GM12878 (cell line): ENCODE results near the gene PDE7B. TPM values are rescaled to one million over a fixed set of nuclear protein-coding genes. Genes with fewer than 3 reads are reported as not detected.

Source experiments
- ATAC-seq: fragments of 200-7000 bp; cut with Tn5 transposase; 3 replicates; pipeline ENCODE4 v1.9.1; 2020; ENCODE audit warnings: mild to moderate bottlenecking, moderate library complexity
- BruUV-seq: library from RNA; stranded (reverse); fragments of 400-500 nt; replicated peaks from 2 replicates; lab custom pipeline; 2021; lab: Mats Ljungman, UMichigan
- CTCF ChIA-PET: fragments of 300-600 bp; sonication (Branson Sonifier 250); formaldehyde crosslinking; extraction: SDS; loops from one replicate; lab custom pipeline; 2021; ENCODE audit warnings: inconsistent platforms; lab: Yijun Ruan, JAX
- POLR2A ChIA-PET: fragments of 350-600 bp; formaldehyde crosslinking; extraction: SDS; loops from one replicate; lab custom pipeline; 2021; ENCODE audit warnings: inconsistent platforms; lab: Charles Lee
- RAD21 ChIA-PET: fragments of 300-600 bp; sonication (Branson Sonifier 250); formaldehyde crosslinking; loops from one replicate; lab custom pipeline; 2023; ENCODE audit warnings: antibody characterized with exemption; ENCODE audit not compliant: unreplicated experiment; lab: Charles Lee
- SMC1A ChIA-PET: fragments of 300-600 bp; sonication (Branson Sonifier 250); formaldehyde crosslinking; loops from one replicate; lab custom pipeline; 2023; ENCODE audit not compliant: unreplicated experiment, uncharacterized antibody; lab: Charles Lee
- DNase-seq: peaks from one replicate; pipeline ENCODE4 v3.0.0-alpha.2; 2011; ENCODE audit warnings: low read depth, low spot score
- FAIRE-seq: peaks from 3 replicates; lab custom pipeline; 2011; peaks lifted over from hg19 to GRCh38; lab: Jason Lieb, UNC
- H2AFZ ChIP-seq: 2 replicates; pipeline ENCODE4 v1.6.0; 2011; ENCODE audit warnings: low read depth, low read length, control low read depth; ENCODE audit not compliant: control insufficient read depth
- H3K27ac ChIP-seq: 2 replicates; pipeline ENCODE4 v1.5.1; 2011; ENCODE audit warnings: control low read depth; ENCODE audit not compliant: control insufficient read depth, insufficient read depth
- H3K27me3 ChIP-seq, 2 experiments: replicated peaks in 1 of 2; 2 replicates each; pipeline versions ENCODE4 v1.6.0 to v1.6.1; 2011; ENCODE audit warnings: low read length in 1 of 2; ENCODE audit not compliant: control insufficient read depth in 2 of 2, insufficient read depth in 2 of 2
- H3K36me3 ChIP-seq, 2 experiments: 2 replicates each; pipeline ENCODE4 v1.5.1; 2011; ENCODE audit warnings: low read length in 1 of 2; ENCODE audit not compliant: control insufficient read depth in 2 of 2, insufficient read depth in 2 of 2
- H3K4me1 ChIP-seq: 2 replicates; pipeline ENCODE4 v1.6.1; 2011; ENCODE audit warnings: mild to moderate bottlenecking, low read length, moderate library complexity, mixed read lengths; ENCODE audit not compliant: control insufficient read depth, insufficient read depth
- H3K4me2 ChIP-seq: 2 replicates; pipeline ENCODE4 v1.6.0; 2011; ENCODE audit warnings: control low read depth; ENCODE audit not compliant: control insufficient read depth, insufficient read depth
- H3K4me3 ChIP-seq: fragments of 200-600 bp; sonication (generic); 2 replicates; pipeline ENCODE4 v1.5.1; 2016
- H3K79me2 ChIP-seq: 2 replicates; pipeline ENCODE4 v1.6.0; 2011; ENCODE audit warnings: low read length; ENCODE audit not compliant: control insufficient read depth, insufficient read depth
- H3K9ac ChIP-seq: 2 replicates; pipeline ENCODE4 v1.8.0; 2011; ENCODE audit warnings: low read length, control low read depth, mixed read lengths; ENCODE audit not compliant: control insufficient read depth, insufficient read depth
- H3K9me3 ChIP-seq: replicated peaks from 3 replicates; pipeline ENCODE4 v1.5.1; 2011; ENCODE audit warnings: mild to moderate bottlenecking, low read length; ENCODE audit not compliant: control insufficient read depth, insufficient read depth
- H4K20me1 ChIP-seq: 2 replicates; pipeline ENCODE4 v1.6.0; 2011; ENCODE audit not compliant: control insufficient read depth, insufficient read depth
- ATF7 ChIP-seq: fragments of 450-650 bp; IDR thresholded peaks from 2 replicates; pipeline ENCODE4 v1.6.1; 2016; ENCODE audit warnings: low read depth, mild to moderate bottlenecking
- BCL11A ChIP-seq: IDR thresholded peaks from 2 replicates; pipeline ENCODE4 v1.6.1; 2011; ENCODE audit warnings: low read depth, low read length
- BMI1 ChIP-seq: fragments of 450-650 bp; IDR thresholded peaks from 2 replicates; pipeline ENCODE4 v1.6.1; 2016; ENCODE audit warnings: mild to moderate bottlenecking, moderate library complexity, borderline replicate concordance
- CREM ChIP-seq: IDR thresholded peaks from 2 replicates; pipeline ENCODE4 v1.6.1; 2014; ENCODE audit warnings: antibody characterized with exemption, low read depth
- HDGF ChIP-seq: fragments of 450-650 bp; IDR thresholded peaks from 2 replicates; pipeline ENCODE4 v1.6.1; 2016; ENCODE audit warnings: antibody characterized with exemption
- IKZF1 ChIP-seq: fragments of 450-650 bp; conservative IDR thresholded peaks from 2 replicates; pipeline ENCODE4 v1.6.1; 2017; ENCODE audit warnings: antibody characterized with exemption, mild to moderate bottlenecking
- PAX8 ChIP-seq: fragments of 450-650 bp; IDR thresholded peaks from 2 replicates; pipeline ENCODE4 v1.6.1; 2017; ENCODE audit warnings: mild to moderate bottlenecking, moderate library complexity
- STAT3 ChIP-seq: IDR thresholded peaks from 2 replicates; pipeline ENCODE4 v1.6.1; 2011; ENCODE audit warnings: low read depth, low read length, improper control_type of control experiment
- SUZ12 ChIP-seq: fragments of 200-600 bp; sonication (generic); IDR thresholded peaks from one replicate; pipeline ENCODE4 v1.6.1; 2018; ENCODE audit warnings: antibody characterized with exemption, mild to moderate bottlenecking; ENCODE audit not compliant: unreplicated experiment
- ZBTB11 ChIP-seq: fragments of 450-650 bp; formaldehyde crosslinking; IDR thresholded peaks from 2 replicates; pipeline ENCODE4 v1.5.0; 2022; ENCODE audit warnings: mild to moderate bottlenecking, missing genetic modification characterization
- ZBTB4 ChIP-seq: fragments of 450-650 bp; formaldehyde crosslinking; IDR thresholded peaks from 2 replicates; pipeline ENCODE4 v1.4.0; 2022; ENCODE audit warnings: mild to moderate bottlenecking, moderate library complexity
- ZNF217 ChIP-seq: fragments of 450-650 bp; IDR thresholded peaks from 2 replicates; pipeline ENCODE4 v1.6.1; 2017; ENCODE audit warnings: antibody characterized with exemption, mild to moderate bottlenecking
- ZNF384 ChIP-seq: IDR thresholded peaks from 2 replicates; pipeline ENCODE4 v1.6.1; 2012; ENCODE audit warnings: low read depth, mild to moderate bottlenecking, low read length, improper control_type of control experiment, borderline replicate concordance
- WGBS: methylation state at CpG from one replicate; pipeline ENCODE4 v1.1.6; 2016; ENCODE audit warnings: low lambda C conversion rate; ENCODE audit not compliant: insufficient replicate concordance, insufficient coverage; ENCODE audit errors: missing lambda C conversion rate; 5-methylcytosine and 5-hydroxymethylcytosine counted together
- in situ Hi-C: fragments of 300-500 bp; cut with MboI; formaldehyde crosslinking; loops from 9 replicates; pipeline ENCODE4 v1.14.3; 2018; ENCODE audit warnings: mixed read lengths
- intact Hi-C: fragments of 100-400 bp; cut with micrococcal nuclease; formaldehyde crosslinking; loops from one replicate; pipeline ENCODE4 v1.14.2; 2022; ENCODE audit not compliant: unreplicated experiment
- polyA plus RNA-seq, 11 experiments: library from polyadenylated mRNA; depleted of rRNA in 4 of 11; unstranded in 6 of 11; stranded (reverse) in 5 of 11; fragments of >200 nt; fragmentation: Nextera tagmentation in 4 of 11; fragmentation: Illumina TruSeq in 1 of 11; extraction: Ambion mirVana in 4 of 11; extraction: Trizol in 1 of 11; gene quantifications; 1 replicate in 1 of 11; 2 replicates in 10 of 11; pipeline versions ENCODE4 v1.2.1 to v1.2.3, GENCODE V29; 2011 to 2016; ENCODE audit warnings: inconsistent platforms in 2 of 11, missing spikeins in 2 of 11, low read depth in 1 of 11
- total RNA-seq, 4 experiments: library from RNA; depleted of rRNA in 3 of 4; stranded (reverse); fragments of >200 nt in 3 of 4; fragmentation: Illumina TruSeq in 1 of 4; extraction: Trizol in 1 of 4; gene quantifications; 2 replicates each; pipeline versions ENCODE4 v1.2.1 to v1.2.3, GENCODE V29; 2013 to 2021
- TF ChIP-seq, protein P1 (sequence below): fragments of 450-650 bp; IDR thresholded peaks from 2 replicates; pipeline ENCODE4 v1.6.1; 2016; ENCODE audit warnings: mild to moderate bottlenecking, moderate library complexity, borderline replicate concordance

PDE7B gene
- total and polyA plus RNA-seq, 10 of the 15 experiments (the other 5 are each of a cell fraction or from before 2014, with no cell fraction given): not detected

GRCh38 chr6:136039185-136039584 lies 187.7 kb downstream of the PDE7B start (continued):
- TF ChIP-seq ZBTB4: no peak

DNA sequence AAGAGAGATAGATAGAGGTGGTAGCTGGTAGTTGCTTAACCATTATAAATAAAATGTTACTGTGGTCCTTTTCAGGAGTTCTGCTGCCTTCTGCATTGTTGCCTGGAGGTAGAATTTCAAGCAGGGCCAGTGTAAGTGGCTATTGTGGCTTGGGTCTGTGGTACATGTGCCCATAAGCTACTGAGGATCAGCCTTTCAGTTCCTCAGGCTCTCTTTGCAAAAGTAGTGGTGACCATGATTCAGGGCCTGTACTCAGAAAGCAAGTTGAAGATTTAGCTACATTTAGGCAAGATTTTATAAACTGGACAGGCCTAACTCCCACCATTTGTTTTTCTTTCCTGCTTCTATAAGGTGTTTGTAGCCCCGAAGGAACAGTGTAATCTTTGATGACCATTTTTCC lies 199.0 kb downstream of the PDE7B start:
- WGBS: 0% methylated on average over 1 of the region's 1 CpG
- Histone ChIP-seq H3K27me3 (no peaks in the 10 kb centered on the region), H4K20me1 (no peaks in the 10 kb centered on the region), H3K79me2 (no peaks in the 10 kb centered on the region), H2AFZ (no peak overlapping the region), H3K4me1 (no peaks in the 10 kb centered on the region), H3K9ac (no peak overlapping the region), H3K36me3 (no peaks in the 10 kb centered on the region), H3K27ac (no peak overlapping the region), H3K9me3 (no peaks in the 10 kb centered on the region), H3K4me2 (no peak overlapping the region), H3K4me3 (no peak overlapping the region)
- POLR2A ChIA-PET: no interaction called here
- intact Hi-C loops: no loop called here
- no peak for DNase-seq
- CTCF ChIA-PET: interaction anchor here (0.6 to 0.9 kb wide), 2 partner anchors 10 to 150 kb away, joined by 3 to 6 read pairs; no protein-coding TSS in a partner anchor
- FAIRE-seq: no peak
- ATAC-seq: no peak
- RAD21 ChIA-PET: no interaction called here
- BruUV-seq: no TSS peak
- SMC1A ChIA-PET: no interaction called here
- in situ Hi-C loops: no loop called here
- no peak for TF ChIP-seq IKZF1
- TF ChIP-seq, protein P1, sequence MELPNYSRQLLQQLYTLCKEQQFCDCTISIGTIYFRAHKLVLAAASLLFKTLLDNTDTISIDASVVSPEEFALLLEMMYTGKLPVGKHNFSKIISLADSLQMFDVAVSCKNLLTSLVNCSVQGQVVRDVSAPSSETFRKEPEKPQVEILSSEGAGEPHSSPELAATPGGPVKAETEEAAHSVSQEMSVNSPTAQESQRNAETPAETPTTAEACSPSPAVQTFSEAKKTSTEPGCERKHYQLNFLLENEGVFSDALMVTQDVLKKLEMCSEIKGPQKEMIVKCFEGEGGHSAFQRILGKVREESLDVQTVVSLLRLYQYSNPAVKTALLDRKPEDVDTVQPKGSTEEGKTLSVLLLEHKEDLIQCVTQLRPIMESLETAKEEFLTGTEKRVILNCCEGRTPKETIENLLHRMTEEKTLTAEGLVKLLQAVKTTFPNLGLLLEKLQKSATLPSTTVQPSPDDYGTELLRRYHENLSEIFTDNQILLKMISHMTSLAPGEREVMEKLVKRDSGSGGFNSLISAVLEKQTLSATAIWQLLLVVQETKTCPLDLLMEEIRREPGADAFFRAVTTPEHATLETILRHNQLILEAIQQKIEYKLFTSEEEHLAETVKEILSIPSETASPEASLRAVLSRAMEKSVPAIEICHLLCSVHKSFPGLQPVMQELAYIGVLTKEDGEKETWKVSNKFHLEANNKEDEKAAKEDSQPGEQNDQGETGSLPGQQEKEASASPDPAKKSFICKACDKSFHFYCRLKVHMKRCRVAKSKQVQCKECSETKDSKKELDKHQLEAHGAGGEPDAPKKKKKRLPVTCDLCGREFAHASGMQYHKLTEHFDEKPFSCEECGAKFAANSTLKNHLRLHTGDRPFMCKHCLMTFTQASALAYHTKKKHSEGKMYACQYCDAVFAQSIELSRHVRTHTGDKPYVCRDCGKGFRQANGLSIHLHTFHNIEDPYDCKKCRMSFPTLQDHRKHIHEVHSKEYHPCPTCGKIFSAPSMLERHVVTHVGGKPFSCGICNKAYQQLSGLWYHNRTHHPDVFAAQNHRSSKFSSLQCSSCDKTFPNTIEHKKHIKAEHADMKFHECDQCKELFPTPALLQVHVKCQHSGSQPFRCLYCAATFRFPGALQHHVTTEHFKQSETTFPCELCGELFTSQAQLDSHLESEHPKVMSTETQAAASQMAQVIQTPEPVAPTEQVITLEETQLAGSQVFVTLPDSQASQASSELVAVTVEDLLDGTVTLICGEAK: no peak
- no peak for TF ChIP-seq CREM
- no peak for TF ChIP-seq BCL11A
- TF ChIP-seq BMI1: no peak
- TF ChIP-seq PAX8: no peak
- TF ChIP-seq ATF7: no peak
- TF ChIP-seq ZNF384: no peak
- no peak for TF ChIP-seq ZNF217
- no peak for TF ChIP-seq ZBTB11 (CRISPR knock-in tag)
- TF ChIP-seq SUZ12: no peak
- TF ChIP-seq STAT3: no peak
- TF ChIP-seq HDGF: no peak
